Measurements from ENCODE around the gene WDR93.

- TF ChIP-seq CTCF (IDR thresholded peaks at IDR 0.05; ENCODE audit: poor library complexity) = no peak
- TF ChIP-seq EZH2 (IDR thresholded peaks at IDR 0.05; ENCODE audit: borderline replicate concordance) = no peak
- TF ChIP-seq EZH2phosphoT487 (IDR thresholded peaks at IDR 0.05; ENCODE audit: low read depth, severe bottlenecking, unreplicated experiment) = no peak
Observed at GRCh38 chr15:89641053-89641452, 49.6 kb upstream of the WDR93 start.
